ENCODE measurements around the gene HIVEP3.

Gene HIVEP3

DNA sequence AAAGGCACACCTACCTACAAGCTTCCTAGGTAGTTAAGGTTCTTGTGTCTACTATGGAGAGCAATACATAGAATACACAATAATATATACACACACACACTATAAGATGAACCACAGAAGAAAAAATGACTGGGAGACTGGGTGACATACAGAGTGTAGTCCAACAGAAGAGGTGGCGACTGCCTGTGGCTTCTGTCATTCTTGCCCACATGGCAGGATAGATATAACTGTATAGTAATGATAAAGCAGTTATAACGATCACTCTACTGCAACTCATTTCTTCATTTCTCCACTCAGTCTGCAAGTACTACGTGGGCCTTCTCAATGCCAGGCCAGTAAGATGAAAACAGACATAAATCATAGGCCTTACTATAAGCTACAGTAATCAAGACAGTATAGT is 320.4 kb downstream of the HIVEP3 start:
- DNase-seq: peak; percentile 7

GRCh38 chr1:41592451-41593125 is 326.1 kb downstream of the HIVEP3 start:
- DNase-seq: no peak

GRCh38 chr1:41591891-41592290 is 326.8 kb downstream of the HIVEP3 start:
- no peak for DNase-seq

DNA sequence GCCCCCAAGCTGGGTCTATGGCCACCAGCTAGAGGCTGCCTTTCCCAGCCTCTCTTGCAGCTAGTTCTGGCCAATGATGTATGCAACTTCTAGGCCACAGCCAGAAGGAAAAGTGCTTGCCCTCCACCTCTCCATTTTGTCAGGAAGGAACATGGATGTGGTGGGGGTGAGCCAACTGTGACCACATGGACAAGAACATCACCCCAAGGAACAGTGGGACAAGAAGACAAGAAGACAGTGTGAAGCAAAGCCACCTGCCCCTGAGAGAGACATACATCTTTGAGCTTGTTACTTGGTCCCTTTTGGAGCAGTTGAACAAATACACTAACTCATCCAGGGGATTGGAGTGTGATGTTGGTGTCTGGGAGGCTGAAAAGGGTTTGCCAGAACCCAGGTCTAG is 328.4 kb downstream of the HIVEP3 start:
- DNase-seq: no peak

- DNase-seq: no peak
Observed at GRCh38 chr1:41589395-41589794, 329.3 kb downstream of the HIVEP3 start.

GRCh38 chr1:41588334-41588875 is 330.3 kb downstream of the HIVEP3 start:
- DNase-seq: no peak

DNA sequence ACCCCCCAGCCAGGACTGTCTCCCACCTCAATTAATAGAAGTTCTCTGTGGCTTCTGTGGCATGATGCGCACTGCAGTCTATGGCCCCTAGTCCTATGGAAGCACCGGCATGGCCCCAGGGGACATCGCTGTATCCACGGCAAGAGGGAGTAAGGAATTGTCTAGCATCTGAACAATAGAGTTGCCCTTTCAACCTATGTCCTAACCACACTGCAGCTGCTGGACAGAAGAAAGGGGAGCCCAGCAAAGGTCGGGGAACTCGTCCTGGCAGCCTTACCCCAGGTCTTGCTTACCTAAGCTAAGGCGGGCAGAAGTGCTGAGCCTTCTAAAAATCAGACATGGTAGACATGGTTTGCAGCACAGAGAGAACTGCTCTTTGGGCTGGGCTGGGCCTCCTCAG is 330.9 kb downstream of the HIVEP3 start:
- DNase-seq: no peak

DNA sequence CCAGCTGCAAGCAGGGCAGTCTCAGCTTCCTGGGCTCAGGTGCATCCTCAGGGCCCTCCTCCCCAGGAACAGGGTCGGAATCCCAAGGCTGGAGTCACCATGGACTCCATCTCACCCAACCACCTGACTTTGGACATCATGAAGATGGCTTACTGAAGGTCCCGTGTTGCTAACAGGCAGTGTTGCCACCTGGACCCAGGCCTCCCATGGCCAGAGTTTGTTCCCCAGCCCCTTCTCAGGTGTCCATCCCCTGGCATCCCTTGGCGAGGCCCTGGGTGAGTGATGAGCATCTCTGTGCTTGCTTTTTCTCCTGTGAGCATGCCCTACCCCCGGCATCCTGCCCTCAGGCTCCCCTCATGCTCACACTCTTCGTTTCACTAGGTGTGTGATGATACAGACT is 332.5 kb downstream of the HIVEP3 start:
- DNase-seq: no peak

GRCh38 chr1:41583658-41584547 is 334.8 kb downstream of the HIVEP3 start:
- no peak for DNase-seq

DNA sequence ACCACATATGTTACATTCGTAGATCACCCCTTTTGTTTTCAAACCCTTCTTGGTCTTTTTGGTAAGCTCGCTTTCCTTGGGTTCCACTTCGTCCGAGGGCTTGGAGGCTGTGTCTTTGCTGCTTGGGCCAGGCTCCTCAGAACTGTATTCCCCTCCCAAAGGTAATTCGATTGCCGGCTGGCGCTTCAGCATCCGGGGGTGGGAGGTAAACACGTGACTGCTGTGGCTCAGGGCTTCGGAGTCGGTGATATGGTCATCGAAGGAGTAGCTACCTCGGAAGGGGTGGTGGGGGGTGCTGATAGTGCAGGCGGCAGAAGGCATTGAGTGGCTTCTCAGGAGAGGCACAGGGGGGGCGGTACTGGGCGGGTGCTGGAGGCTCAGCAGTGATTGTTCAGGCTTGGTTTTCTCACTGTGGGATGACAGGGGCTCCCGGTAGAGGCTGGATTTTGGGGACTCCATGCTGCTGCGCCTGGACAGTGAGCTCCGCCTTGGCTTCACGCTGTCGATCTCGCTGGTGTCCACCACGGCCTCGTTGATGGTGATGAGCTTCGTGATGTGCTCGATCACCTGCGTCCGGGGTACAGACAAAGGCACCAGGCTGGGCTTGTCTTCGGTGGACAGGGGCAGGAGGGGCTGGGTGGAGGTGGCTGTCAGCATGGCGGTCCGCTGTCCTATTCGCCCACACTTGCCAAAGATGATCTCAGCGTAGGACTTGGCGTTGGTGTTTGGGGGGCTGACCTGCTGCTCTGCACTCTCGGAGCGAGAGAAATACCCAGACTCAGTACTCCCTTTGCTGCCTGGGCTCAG is 335.7 kb downstream of the HIVEP3 start:
- DNase-seq: no peak

DNA sequence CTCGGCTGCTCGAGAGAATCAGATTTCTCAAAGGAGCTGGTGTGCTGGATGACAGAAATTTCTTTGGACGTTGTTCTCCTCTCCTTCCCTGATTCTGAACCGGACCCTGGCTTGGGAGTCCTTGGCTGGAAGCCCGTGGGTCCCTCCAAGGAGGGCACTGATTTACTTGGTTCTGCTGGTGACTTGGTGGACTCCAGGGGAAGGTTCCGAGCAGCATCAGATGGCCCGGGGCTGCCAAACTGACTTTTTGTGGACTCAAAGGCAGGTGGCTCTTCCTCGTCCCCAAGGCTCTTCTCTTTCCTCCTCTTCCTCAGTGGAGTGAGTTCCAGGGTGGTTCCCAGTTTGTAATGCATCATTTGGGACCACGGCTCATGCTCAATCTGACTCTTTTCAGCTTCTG is 336.4 kb downstream of the HIVEP3 start:
- no peak for DNase-seq

GRCh38 chr1:41582004-41582325 is 336.8 kb downstream of the HIVEP3 start:
- DNase-seq: no peak

GRCh38 chr1:41581216-41582003 is 337.3 kb downstream of the HIVEP3 start:
- no peak for DNase-seq

DNA sequence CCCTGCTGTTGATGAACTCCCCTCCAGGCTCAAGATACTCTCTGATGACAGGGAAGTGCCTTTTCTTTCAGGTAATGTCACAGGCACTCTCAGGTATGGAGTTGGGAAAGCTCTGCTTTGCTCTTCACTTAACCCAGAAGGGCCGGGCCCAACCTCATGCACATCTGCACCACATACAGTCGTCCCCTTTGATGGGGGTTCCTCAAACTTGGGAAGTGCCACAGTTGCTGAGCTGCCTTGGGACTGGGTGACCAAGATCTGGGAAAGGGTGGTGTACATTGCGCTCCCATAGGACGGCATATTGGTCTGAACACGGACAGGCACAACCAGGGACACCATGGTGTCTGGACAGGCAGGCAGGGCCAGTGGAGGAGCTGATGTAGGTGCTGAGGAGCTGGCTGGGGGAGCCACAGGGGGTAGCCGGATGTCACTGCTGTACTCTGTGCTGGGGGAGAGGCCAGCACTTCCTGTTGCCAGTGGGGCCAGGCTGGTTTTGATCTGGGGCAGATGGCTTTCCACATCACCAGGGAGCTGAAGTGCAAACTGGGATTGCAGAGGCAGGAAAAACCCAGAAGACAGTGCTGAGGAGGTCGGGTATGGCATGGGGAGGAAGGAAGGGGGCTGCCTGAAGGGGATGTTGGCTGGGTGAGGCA is 338.1 kb downstream of the HIVEP3 start:
- no peak for DNase-seq

GRCh38 chr1:41580021-41580420 is 338.7 kb downstream of the HIVEP3 start:
- no peak for DNase-seq

GRCh38 chr1:41578712-41579335 is 339.9 kb downstream of the HIVEP3 start:
- peak; percentile 19 for DNase-seq

- DNase-seq: no peak
Observed at GRCh38 chr1:41576620-41577019, 342.1 kb downstream of the HIVEP3 start.

- DNase-seq: no peak
Observed at GRCh38 chr1:41576206-41576605, 342.5 kb downstream of the HIVEP3 start.

GRCh38 chr1:41574842-41575241 is 343.9 kb downstream of the HIVEP3 start:
- DNase-seq: no peak

- DNase-seq: peak; percentile 91
Observed at GRCh38 chr1:41573785-41574713, 344.7 kb downstream of the HIVEP3 start.

Measured in hematopoietic multipotent progenitor cell treated with erythropoietin and hydrocortisone succinate and interleukin-3 and kit ligand, for 6 days (in vitro differentiated cells).